HepG2 (cell line): Measurements from ENCODE around the gene DGCR8.

Source experiments
- ARNT ChIP-seq: fragments of 450-650 bp; IDR thresholded peaks from 2 replicates; pipeline ENCODE4 v1.6.1; 2017
- CEBPB ChIP-seq: IDR thresholded peaks from 2 replicates; pipeline ENCODE4 v1.6.1; 2011; ENCODE audit warnings: low read depth, low read length, improper control_type of control experiment, borderline replicate concordance
- CTCF ChIP-seq: sonication (generic); formaldehyde crosslinking; IDR thresholded peaks from 2 replicates; pipeline ENCODE4 v1.5.0; 2020; ENCODE audit warnings: mild to moderate bottlenecking, missing genetic modification reagents, moderate library complexity
- FOXA1 ChIP-seq, 2 experiments: fragments of 450-650 bp in 1 of 2; sonication (generic) in 1 of 2; formaldehyde crosslinking in 1 of 2; IDR thresholded peaks; 2 replicates each; pipeline versions ENCODE4 v1.4.0 to v1.6.1; 2016 to 2020; ENCODE audit warnings: missing genetic modification reagents in 1 of 2
- HIVEP1 ChIP-seq: sonication (generic); formaldehyde crosslinking; IDR thresholded peaks from 2 replicates; pipeline ENCODE4 v1.4.0; 2020; ENCODE audit warnings: mild to moderate bottlenecking, missing genetic modification reagents
- KDM1A ChIP-seq: IDR thresholded peaks from 2 replicates; pipeline ENCODE4 v1.6.1; 2016; ENCODE audit warnings: missing compliant biosample characterization
- TF ChIP-seq, protein P1 (sequence below): IDR thresholded peaks from 2 replicates; pipeline ENCODE4 v1.6.1; 2012; ENCODE audit warnings: inconsistent platforms

GRCh38 chr22:20083891-20084546 is 4.0 kb downstream of the DGCR8 start:
- no peak for TF ChIP-seq FOXA1 (IDR thresholded peaks at IDR 0.05)
- no peak for TF ChIP-seq FOXA1 (CRISPR knock-in tag; IDR thresholded peaks at IDR 0.05)
- TF ChIP-seq CTCF (CRISPR knock-in tag): no peak
- TF ChIP-seq ARNT: no peak
- no peak for TF ChIP-seq KDM1A (CRISPR knock-in tag)
- no peak for TF ChIP-seq CEBPB
- TF ChIP-seq, protein P1, sequence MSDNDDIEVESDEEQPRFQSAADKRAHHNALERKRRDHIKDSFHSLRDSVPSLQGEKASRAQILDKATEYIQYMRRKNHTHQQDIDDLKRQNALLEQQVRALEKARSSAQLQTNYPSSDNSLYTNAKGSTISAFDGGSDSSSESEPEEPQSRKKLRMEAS: no peak
- no peak for TF ChIP-seq HIVEP1
